Measurements from ENCODE around the gene ERBB3. TPM values are rescaled to one million over a fixed set of nuclear protein-coding genes. Genes with fewer than 3 reads are reported as not detected.

ERBB3 gene
- polyA plus RNA-seq, 1 experiment, result 6.0 TPM

DNA sequence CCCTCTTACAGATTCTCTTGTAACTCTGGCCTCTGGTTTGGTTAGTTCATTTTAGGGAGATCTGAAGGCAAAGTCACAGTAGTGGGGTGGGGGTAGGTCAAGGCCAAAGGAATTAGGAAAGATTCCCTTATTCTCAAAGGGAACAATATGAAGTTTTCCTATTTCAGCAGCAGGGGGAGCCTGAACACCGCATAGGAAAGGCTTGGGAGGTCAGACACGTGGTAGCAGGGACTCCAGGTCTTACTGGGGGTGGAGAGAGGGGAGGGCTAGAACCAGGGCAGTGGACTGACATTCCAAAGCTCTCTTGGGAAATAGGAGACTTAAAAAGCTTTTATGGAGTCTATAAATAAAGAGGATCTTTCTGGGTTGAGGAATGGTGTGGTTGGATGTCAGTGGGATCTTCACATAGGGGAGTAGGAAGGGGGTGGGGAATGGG is 39.4 kb downstream of the ERBB3 start:
- TF ChIP-seq, protein P1, sequence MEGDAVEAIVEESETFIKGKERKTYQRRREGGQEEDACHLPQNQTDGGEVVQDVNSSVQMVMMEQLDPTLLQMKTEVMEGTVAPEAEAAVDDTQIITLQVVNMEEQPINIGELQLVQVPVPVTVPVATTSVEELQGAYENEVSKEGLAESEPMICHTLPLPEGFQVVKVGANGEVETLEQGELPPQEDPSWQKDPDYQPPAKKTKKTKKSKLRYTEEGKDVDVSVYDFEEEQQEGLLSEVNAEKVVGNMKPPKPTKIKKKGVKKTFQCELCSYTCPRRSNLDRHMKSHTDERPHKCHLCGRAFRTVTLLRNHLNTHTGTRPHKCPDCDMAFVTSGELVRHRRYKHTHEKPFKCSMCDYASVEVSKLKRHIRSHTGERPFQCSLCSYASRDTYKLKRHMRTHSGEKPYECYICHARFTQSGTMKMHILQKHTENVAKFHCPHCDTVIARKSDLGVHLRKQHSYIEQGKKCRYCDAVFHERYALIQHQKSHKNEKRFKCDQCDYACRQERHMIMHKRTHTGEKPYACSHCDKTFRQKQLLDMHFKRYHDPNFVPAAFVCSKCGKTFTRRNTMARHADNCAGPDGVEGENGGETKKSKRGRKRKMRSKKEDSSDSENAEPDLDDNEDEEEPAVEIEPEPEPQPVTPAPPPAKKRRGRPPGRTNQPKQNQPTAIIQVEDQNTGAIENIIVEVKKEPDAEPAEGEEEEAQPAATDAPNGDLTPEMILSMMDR (IDR thresholded peaks at IDR 0.05; ENCODE audit: insufficient read depth, low read depth, low read length), result peak; percentile 79
- no peaks in the 10 kb centered on the region for H3K27me3 ChIP-seq (ENCODE audit: control insufficient read depth, insufficient read depth, low read length)
- no peak overlapping the region for H3K4me3 ChIP-seq (ENCODE audit: low read depth, low read length)
- POLR2A ChIA-PET, result interaction anchor here (0.6 to 1.9 kb wide), 6 partner anchors 8 to 103 kb away, joined by 3 to 8 read pairs (median 6); partner anchors contain the start of genes ESYT1, PA2G4 and RNF41
- peaks cover 10% of the 10 kb centered on the region for H3K36me3 ChIP-seq (ENCODE audit: control insufficient read depth, insufficient read depth, low read length)
- CTCF ChIA-PET, result interaction anchor here (0.7 to 6.8 kb wide), 34 partner anchors 9 to 344 kb away, joined by 3 to 134 read pairs (median 5); partner anchors contain the start of genes ANKRD52, CNPY2, COQ10A and CS
- DNase-seq (ENCODE audit: low read depth), result peak; percentile 87

GRCh38 chr12:56120158-56120846 is 40.3 kb downstream of the ERBB3 start:
- Histone ChIP-seq H3K27me3 (ENCODE audit: control insufficient read depth, insufficient read depth, low read length) (no peaks in the 10 kb centered on the region), H3K4me3 (ENCODE audit: low read depth, low read length) (no peak overlapping the region), H3K36me3 (ENCODE audit: control insufficient read depth, insufficient read depth, low read length) (peaks cover 10% of the 10 kb centered on the region)
- DNase-seq (ENCODE audit: low read depth), result no peak
- POLR2A ChIA-PET, result interaction anchor here (1.0 to 1.3 kb wide), 2 partner anchors 16 to 43 kb away, joined by 3 to 6 read pairs; partner anchors contain the start of gene PA2G4
- TF ChIP-seq, protein P1 (IDR thresholded peaks at IDR 0.05; ENCODE audit: insufficient read depth, low read depth, low read length), result no peak
- CTCF ChIA-PET, result interaction anchor here (0.7 to 6.8 kb wide), 30 partner anchors 8 to 343 kb away, joined by 3 to 134 read pairs (median 5); partner anchors contain the start of genes ANKRD52, COQ10A, CS and ERBB3

GRCh38 chr12:56121204-56121870 is 41.4 kb downstream of the ERBB3 start:
- DNase-seq (ENCODE audit: low read depth), result no peak
- ChIA-PET CTCF (interaction anchor here (4.8 to 6.8 kb wide), 2 partner anchors 39 to 69 kb away, joined by 52 to 134 read pairs; partner anchors contain the start of genes MYL6 and SMARCC2), POLR2A (no interaction called here)
- Histone ChIP-seq H3K36me3 (ENCODE audit: control insufficient read depth, insufficient read depth, low read length) (peaks cover 10% of the 10 kb centered on the region), H3K4me3 (ENCODE audit: low read depth, low read length) (no peak overlapping the region), H3K27me3 (ENCODE audit: control insufficient read depth, insufficient read depth, low read length) (no peaks in the 10 kb centered on the region)
- TF ChIP-seq, protein P1 (IDR thresholded peaks at IDR 0.05; ENCODE audit: insufficient read depth, low read depth, low read length), result no peak

DNA sequence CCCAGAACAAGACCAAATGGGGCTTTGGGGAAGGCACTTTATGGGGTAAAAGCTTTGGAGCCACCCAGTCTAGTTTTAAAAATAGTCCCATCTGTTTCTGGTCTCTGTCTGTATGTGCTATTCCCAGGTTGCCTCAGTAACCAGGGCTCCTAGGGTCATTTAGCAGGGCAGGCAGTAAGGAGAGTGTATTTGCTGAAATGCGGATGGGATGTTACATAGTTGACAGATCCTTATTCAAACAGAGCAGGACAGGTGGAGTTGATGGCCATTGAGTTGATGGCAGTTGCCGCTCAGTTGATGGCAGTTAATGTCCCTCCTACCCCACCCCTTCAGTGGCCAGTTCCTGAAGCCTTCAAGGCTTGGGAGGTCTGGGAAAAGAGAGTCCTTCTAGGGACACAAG is 42.7 kb downstream of the ERBB3 start:
- CTCF ChIA-PET, result interaction anchor here (6.8 kb wide), 1 partner anchor 67 kb away, joined by 134 read pairs; the partner anchor contains the start of gene SMARCC2
- TF ChIP-seq, protein P1 (IDR thresholded peaks at IDR 0.05; ENCODE audit: insufficient read depth, low read depth, low read length), result no peak
- Histone ChIP-seq H3K27me3 (ENCODE audit: control insufficient read depth, insufficient read depth, low read length) (no peaks in the 10 kb centered on the region), H3K36me3 (ENCODE audit: control insufficient read depth, insufficient read depth, low read length) (peaks cover 10% of the 10 kb centered on the region), H3K4me3 (ENCODE audit: low read depth, low read length) (no peak overlapping the region)
- POLR2A ChIA-PET, result no interaction called here
- no peak for DNase-seq (ENCODE audit: low read depth)

DNA sequence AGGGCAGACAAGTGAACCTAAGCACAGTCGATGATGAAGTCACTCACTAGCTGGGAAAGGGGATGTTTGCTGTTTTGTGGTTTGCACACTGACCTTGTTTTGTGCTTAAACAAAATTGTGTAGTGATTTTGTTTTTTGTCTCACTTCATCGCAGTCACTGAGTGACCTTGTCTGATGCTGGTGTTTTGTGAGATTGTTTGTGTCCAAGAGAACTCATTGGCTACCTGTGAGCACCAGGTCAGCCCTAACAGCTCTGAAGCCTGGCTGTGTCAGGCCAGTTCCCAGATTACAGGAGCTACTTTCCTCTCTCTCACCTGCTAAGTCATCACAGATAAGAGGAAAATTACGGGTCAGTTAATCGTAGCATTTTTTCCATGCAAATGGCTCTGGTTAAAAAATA is 44.2 kb downstream of the ERBB3 start:
- Histone ChIP-seq H3K36me3 (ENCODE audit: control insufficient read depth, insufficient read depth, low read length) (peaks cover 8% of the 10 kb centered on the region), H3K4me3 (ENCODE audit: low read depth, low read length) (no peak overlapping the region), H3K27me3 (ENCODE audit: control insufficient read depth, insufficient read depth, low read length) (no peaks in the 10 kb centered on the region)
- TF ChIP-seq, protein P1 (IDR thresholded peaks at IDR 0.05; ENCODE audit: insufficient read depth, low read depth, low read length), result no peak
- POLR2A ChIA-PET, result interaction anchor here (0.5 kb wide), 1 partner anchor 39 kb away, joined by 4 read pairs; no protein-coding TSS in a partner anchor
- no peak for DNase-seq (ENCODE audit: low read depth)
- CTCF ChIA-PET, result interaction anchor here (0.9 to 2.0 kb wide), 8 partner anchors 28 to 132 kb away, joined by 3 to 24 read pairs (median 4); partner anchors contain the start of genes MYL6B, RNF41 and SMARCC2

Data from BJ (cell line).